GM23338 (cell line): ENCODE results near the gene UFM1. TPM values are rescaled to one million over a fixed set of nuclear protein-coding genes. Genes with fewer than 3 reads are reported as not detected.

ENCODE experiments used
- ATAC-seq: fragments of 200-7000 bp; cut with Tn5 transposase; 3 replicates; pipeline ENCODE4 v1.9.1; 2020
- DNase-seq: peaks from one replicate; pipeline ENCODE4 v3.0.0-alpha.2; 2015; ENCODE audit warnings: low spot score
- H2AFZ ChIP-seq: fragments of 200-600 bp; sonication (generic); 2 replicates; pipeline ENCODE4 v1.8.0; 2016; ENCODE audit warnings: antibody characterized with exemption, mild to moderate bottlenecking, moderate library complexity
- H3F3A ChIP-seq: fragments of 200-600 bp; sonication (generic); replicated peaks from 2 replicates; pipeline ENCODE4 v1.8.0; 2017; ENCODE audit warnings: antibody characterized with exemption, mixed run types, low read depth
- H3K27ac ChIP-seq: fragments of 200-600 bp; sonication (generic); 2 replicates; pipeline ENCODE4 v1.6.1; 2016; ENCODE audit warnings: low read depth
- H3K27me3 ChIP-seq: fragments of 200-600 bp; sonication (generic); 2 replicates; pipeline ENCODE4 v1.8.0; 2016; ENCODE audit warnings: mild to moderate bottlenecking, mixed run types, moderate library complexity; ENCODE audit not compliant: insufficient read depth
- H3K36me3 ChIP-seq: fragments of 200-600 bp; sonication (generic); 2 replicates; pipeline ENCODE4 v1.8.0; 2016; ENCODE audit warnings: mild to moderate bottlenecking; ENCODE audit not compliant: insufficient read depth
- H3K4me1 ChIP-seq: fragments of 200-600 bp; sonication (generic); 2 replicates; pipeline ENCODE4 v1.8.0; 2016; ENCODE audit warnings: mild to moderate bottlenecking, moderate library complexity; ENCODE audit not compliant: insufficient read depth
- H3K4me2 ChIP-seq: fragments of 200-600 bp; sonication (generic); 2 replicates; pipeline ENCODE4 v1.7.1; 2017; ENCODE audit warnings: mixed run types
- H3K4me3 ChIP-seq: fragments of 200-600 bp; sonication (generic); 2 replicates; pipeline ENCODE4 v1.6.1; 2016; ENCODE audit warnings: mixed run types
- H3K79me2 ChIP-seq: fragments of 200-600 bp; sonication (generic); replicated peaks from 2 replicates; pipeline ENCODE4 v1.8.0; 2017; ENCODE audit warnings: mild to moderate bottlenecking; ENCODE audit not compliant: insufficient read depth
- H3K9me2 ChIP-seq: fragments of 200-600 bp; sonication (generic); 2 replicates; pipeline ENCODE4 v1.8.0; 2017; ENCODE audit not compliant: insufficient read depth
- H4K20me1 ChIP-seq: fragments of 200-600 bp; sonication (generic); replicated peaks from 2 replicates; pipeline ENCODE4 v1.8.0; 2017; ENCODE audit warnings: mild to moderate bottlenecking; ENCODE audit not compliant: insufficient read depth
- H3K27ac Mint-ChIP-seq: 2 replicates; pipeline ENCODE4 v1.8.0; 2020; ENCODE audit warnings: inconsistent platforms, mild to moderate bottlenecking, moderate library complexity, mixed read lengths
- H3K27me3 Mint-ChIP-seq: 3 replicates; pipeline ENCODE4 v1.8.0; 2022; ENCODE audit warnings: low read depth, mild to moderate bottlenecking, moderate library complexity, mixed read lengths, inconsistent platforms; ENCODE audit not compliant: insufficient read depth, poor library complexity
- H3K36me3 Mint-ChIP-seq: 3 replicates; pipeline ENCODE4 v1.8.0; 2021; ENCODE audit warnings: low read depth, mild to moderate bottlenecking, inconsistent platforms, moderate library complexity, mixed read lengths
- H3K4me1 Mint-ChIP-seq: 3 replicates; pipeline ENCODE4 v1.8.0; 2020; ENCODE audit warnings: mild to moderate bottlenecking, inconsistent platforms, mixed read lengths
- H3K4me3 Mint-ChIP-seq: 3 replicates; pipeline ENCODE4 v1.8.0; 2021; ENCODE audit warnings: moderate library complexity, mild to moderate bottlenecking, inconsistent platforms, mixed read lengths
- H3K9me3 Mint-ChIP-seq: 3 replicates; pipeline ENCODE4 v1.8.0; 2020; ENCODE audit warnings: moderate library complexity, mild to moderate bottlenecking, inconsistent platforms, mixed read lengths
- CREB1 ChIP-seq: fragments of 250-450 bp; sonication (Bioruptor Pico); IDR thresholded peaks from 2 replicates; pipeline ENCODE4 v1.5.0; 2020; ENCODE audit warnings: low read depth, mild to moderate bottlenecking, moderate library complexity
- CTCF ChIP-seq, 2 experiments: fragments of 200-600 bp in 1 of 2; sonication (generic) in 1 of 2; conservative IDR thresholded peaks; 2 replicates each; pipeline versions ENCODE4 v1.5.1 to v1.6.1; 2016 to 2017; ENCODE audit warnings: antibody characterized with exemption in 2 of 2, low read depth in 2 of 2, mild to moderate bottlenecking in 2 of 2, moderate library complexity in 1 of 2
- ETS1 ChIP-seq: IDR thresholded peaks from 2 replicates; pipeline ENCODE4 v1.6.1; 2016; ENCODE audit warnings: antibody characterized with exemption
- EZH2 ChIP-seq: fragments of 200-600 bp; sonication (generic); IDR thresholded peaks from one replicate; pipeline ENCODE4 v1.8.0; 2017; ENCODE audit warnings: antibody characterized with exemption, mild to moderate bottlenecking, low read depth; ENCODE audit not compliant: unreplicated experiment
- EZH2phosphoT487 ChIP-seq: fragments of 200-600 bp; sonication (generic); IDR thresholded peaks from one replicate; pipeline ENCODE4 v1.8.1; 2018; ENCODE audit warnings: antibody characterized with exemption; ENCODE audit not compliant: unreplicated experiment
- JUNB ChIP-seq: IDR thresholded peaks from one replicate; pipeline ENCODE4 v1.6.1; 2016; ENCODE audit warnings: antibody characterized with exemption; ENCODE audit not compliant: unreplicated experiment
- NANOG ChIP-seq: IDR thresholded peaks from 2 replicates; pipeline ENCODE4 v1.6.1; 2016; ENCODE audit warnings: antibody characterized with exemption, borderline replicate concordance
- POLR2AphosphoS5 ChIP-seq: IDR thresholded peaks from 2 replicates; pipeline ENCODE4 v1.6.1; 2016; ENCODE audit warnings: antibody characterized with exemption, low read depth
- REST ChIP-seq: IDR thresholded peaks from one replicate; pipeline ENCODE4 v1.6.1; 2018; ENCODE audit warnings: antibody characterized with exemption; ENCODE audit not compliant: unreplicated experiment
- STAT1 ChIP-seq: IDR thresholded peaks from one replicate; pipeline ENCODE4 v1.6.1; 2016; ENCODE audit warnings: antibody characterized with exemption; ENCODE audit not compliant: unreplicated experiment
- ZNF114 ChIP-seq: fragments of 250-450 bp; sonication (Bioruptor Pico); IDR thresholded peaks from 2 replicates; pipeline ENCODE4 v1.5.0; 2020; ENCODE audit warnings: mild to moderate bottlenecking, moderate library complexity
- ZNF331 ChIP-seq: fragments of 250-450 bp; sonication (Bioruptor Pico); IDR thresholded peaks from 2 replicates; pipeline ENCODE4 v1.5.0; 2020; ENCODE audit warnings: low read depth, mild to moderate bottlenecking, moderate library complexity
- ZNF462 ChIP-seq: fragments of 250-450 bp; sonication (Bioruptor Pico); IDR thresholded peaks from 2 replicates; pipeline ENCODE4 v1.5.0; 2020; ENCODE audit warnings: mild to moderate bottlenecking, moderate library complexity
- polyA plus RNA-seq: library from polyadenylated mRNA; unstranded; fragments of >200 nt; fragmentation: Nextera tagmentation; extraction: Ambion mirVana; gene quantifications from 2 replicates; pipeline ENCODE4 v1.2.1, GENCODE V29; 2016
- total RNA-seq: library from RNA; depleted of rRNA; stranded (reverse); fragments of >200 nt; shearing (Covaris generic); gene quantifications from 2 replicates; pipeline ENCODE4 v1.2.3, GENCODE V29; 2014

The UFM1 gene
- total and polyA plus RNA-seq, 2 experiments from 2014 or later: 57.0 to 77.1 TPM

- no peak overlapping the region for H3K4me2 ChIP-seq
- H3K27me3 ChIP-seq: no peaks in the 10 kb centered on the region
- peaks cover 33% of the 10 kb centered on the region; the same call in 2 of the 3 replicates for H3K36me3 Mint-ChIP-seq
- DNase-seq: no peak
- 0 out of 2 replicates have a peak, but pooled peaks cover 5% of the 10 kb centered on the region for H3K4me1 ChIP-seq
- no peaks in the 10 kb centered on the region for H3K27me3 Mint-ChIP-seq
- no peaks in the 10 kb centered on the region for H4K20me1 ChIP-seq
- H3K9me2 ChIP-seq: no peaks in the 10 kb centered on the region
- no peak overlapping the region for H3K27ac ChIP-seq
- H3K4me1 Mint-ChIP-seq: peaks cover 2% of the 10 kb centered on the region; the same call in 1 of the 3 replicates
- no peaks in the 10 kb centered on the region for H3F3A ChIP-seq
- H2AFZ ChIP-seq: no peak overlapping the region
- peaks cover 7% of the 10 kb centered on the region; the same call in 1 of the 2 replicates for H3K36me3 ChIP-seq
- no peak for ATAC-seq
- peaks cover 3% of the 10 kb centered on the region; the same call in 2 of the 3 replicates for H3K9me3 Mint-ChIP-seq
- no peak overlapping the region for H3K27ac Mint-ChIP-seq
- TF ChIP-seq JUNB (no peak), ZNF462 (CRISPR knock-in tag) (no peak), POLR2AphosphoS5 (no peak), CREB1 (CRISPR knock-in tag) (no peak), ZNF114 (CRISPR knock-in tag) (no peak), REST (no peak), NANOG (no peak), STAT1 (no peak), EZH2phosphoT487 (no peak), ZNF331 (CRISPR knock-in tag) (no peak), CTCF (conservative IDR thresholded peaks at IDR 0.05; ENCODE audit: low read depth in 2 of 2) (no peak), ETS1 (no peak), EZH2 (no peak)
- no peak overlapping the region for H3K4me3 ChIP-seq
- H3K4me3 Mint-ChIP-seq: no peak overlapping the region
- no peaks in the 10 kb centered on the region for H3K79me2 ChIP-seq
Measured at GRCh38 chr13:38363219-38363618, 13.6 kb downstream of the UFM1 start.
